SK-MEL-5 (cell line): Measurements from ENCODE around the gene ZNF580. TPM values are rescaled to one million over a fixed set of nuclear protein-coding genes. Genes with fewer than 3 reads are reported as not detected.

Experiments
- DNase-seq: peaks from one replicate; pipeline ENCODE4 v3.0.0-alpha.2; 2016; ENCODE audit warnings: low read depth, low spot score
- in situ Hi-C: cut with HindIII; loops from 2 replicates; pipeline ENCODE4 v1.10.0; 2016; ENCODE audit warnings: low sequenced_read_pairs, high pct_unique_total_duplicates, low pct_unique_long_range_greater_than_20kb
- total RNA-seq: library from RNA; depleted of rRNA; stranded (reverse); fragments of >200 nt; shearing (Covaris generic); gene quantifications from 2 replicates; pipeline ENCODE4 v1.2.3, GENCODE V29; 2014

Gene ZNF580
- total RNA-seq, 1 experiment from 2014 or later = 4.0 TPM

- in situ Hi-C loops = no loop called here
- DNase-seq = no peak
Observed at GRCh38 chr19:55650602-55651230, 9.9 kb downstream of the ZNF580 start.

DNA sequence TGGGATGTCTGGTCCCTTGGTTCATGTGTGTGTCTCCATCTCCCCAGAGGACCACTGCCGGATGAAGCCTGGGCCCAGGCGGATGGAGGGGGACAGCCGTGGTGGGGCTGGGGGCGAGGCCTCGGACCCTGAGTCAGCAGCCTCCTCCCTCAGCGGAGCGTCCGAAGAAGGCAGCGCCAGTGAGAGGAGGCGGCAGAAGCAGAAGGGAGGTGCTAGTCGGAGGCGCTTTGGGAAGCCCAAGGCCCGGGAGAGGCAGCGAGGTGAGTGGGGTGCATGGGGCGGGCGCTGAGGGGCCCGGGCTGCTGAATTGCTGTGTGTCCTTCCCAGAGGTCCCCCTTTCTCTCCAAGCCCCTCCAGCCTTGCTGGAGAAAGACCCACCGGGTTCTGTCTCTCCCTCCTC is 10.4 kb downstream of the ZNF580 start:
- in situ Hi-C loops = no loop called here
- no peak for DNase-seq

- in situ Hi-C loops = no loop called here
- no peak for DNase-seq
Observed at GRCh38 chr19:55652311-55653128, 11.7 kb downstream of the ZNF580 start.

DNA sequence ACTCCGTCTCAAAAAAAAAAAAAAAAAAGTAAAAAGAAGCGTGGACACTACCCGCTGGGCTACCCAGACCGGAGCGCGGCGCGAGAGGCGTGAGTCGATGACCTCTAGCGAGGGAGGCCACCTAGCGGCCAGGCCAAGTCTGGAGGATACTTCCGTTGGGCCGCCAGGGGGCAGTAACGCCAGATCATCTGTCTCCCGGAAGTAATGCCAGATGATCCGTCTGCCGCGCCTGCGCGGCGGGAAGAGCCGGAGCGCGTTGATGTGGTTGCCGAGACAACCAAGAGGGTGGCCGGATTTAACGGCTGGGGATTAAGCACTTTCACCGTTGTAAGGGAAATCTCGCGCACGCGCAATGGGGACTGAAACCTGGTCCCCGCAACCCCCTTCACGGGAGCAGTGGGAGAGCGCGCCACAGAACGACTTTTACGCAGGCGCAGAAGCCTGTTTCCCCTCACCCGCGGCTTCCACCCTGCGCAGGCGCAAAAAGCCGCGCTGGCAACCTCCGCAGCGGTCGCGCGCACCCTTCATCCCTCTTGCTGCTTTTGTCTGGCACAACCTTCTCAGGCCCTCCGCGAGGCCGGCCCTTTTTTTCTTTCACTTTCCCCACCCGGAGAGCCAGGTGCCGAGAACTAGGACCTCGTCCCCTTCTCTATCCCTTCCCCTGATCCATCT is 13.0 kb downstream of the ZNF580 start:
- DNase-seq = peak; percentile 97
- in situ Hi-C loops = no loop called here

- in situ Hi-C loops = no loop called here
- peak; percentile 99 for DNase-seq
Observed at GRCh38 chr19:55654323-55654867, 13.6 kb downstream of the ZNF580 start.

GRCh38 chr19:55654868-55655647 is 14.3 kb downstream of the ZNF580 start, which contains the start of gene U2AF2:
TSS of gene U2AF2 (plus strand) at chr19:55655035. CDS start at chr19:55655105, 70 bp downstream.
- peak; percentile 88 for DNase-seq
- in situ Hi-C loops = no loop called here

DNA sequence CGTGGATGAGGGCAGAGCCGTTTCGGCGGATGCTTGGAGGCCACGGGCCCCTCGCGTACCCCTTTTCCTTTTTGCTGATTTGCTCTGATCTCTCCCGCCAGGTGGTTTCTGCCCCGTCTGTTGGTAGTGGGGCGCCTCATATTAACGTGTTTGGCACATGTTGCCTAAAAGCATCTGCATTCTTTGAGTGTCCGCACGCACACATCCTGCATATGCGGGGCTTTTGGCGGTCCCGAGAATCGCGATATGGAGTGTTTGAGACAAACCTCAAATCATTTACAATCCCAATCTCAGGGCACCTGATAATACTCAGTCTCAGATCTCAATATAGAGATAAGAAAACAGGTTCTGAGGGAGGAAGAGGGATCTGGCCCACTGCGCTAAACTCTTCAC is 14.8 kb downstream of the ZNF580 start:
- no peak for DNase-seq
- in situ Hi-C loops = no loop called here

DNA sequence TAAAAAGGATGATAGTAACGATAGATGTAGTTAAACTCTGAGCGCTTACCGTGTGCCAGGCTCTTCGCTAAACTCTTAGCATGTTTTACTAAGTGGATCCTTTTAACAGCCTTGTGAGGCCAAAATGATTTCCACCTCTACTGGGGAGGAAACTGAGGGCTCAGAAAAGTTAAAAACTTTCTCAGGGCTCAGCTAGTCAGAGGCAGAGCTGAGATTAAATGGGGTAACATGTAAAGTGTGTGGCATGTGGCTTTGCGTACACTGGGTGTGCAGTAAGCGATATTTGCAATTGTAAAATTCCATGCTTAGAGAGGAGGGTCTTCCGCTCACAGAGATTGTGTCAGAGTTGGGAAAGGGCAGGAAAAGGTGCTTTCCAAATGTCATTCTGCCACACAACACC is 15.8 kb downstream of the ZNF580 start:
- DNase-seq = no peak
- in situ Hi-C loops = no loop called here

- no peak for DNase-seq
- in situ Hi-C loops = no loop called here
Observed at GRCh38 chr19:55656988-55657747, 16.4 kb downstream of the ZNF580 start.

GRCh38 chr19:55658846-55659459 is 18.2 kb downstream of the ZNF580 start:
- no peak for DNase-seq
- in situ Hi-C loops = no loop called here

DNA sequence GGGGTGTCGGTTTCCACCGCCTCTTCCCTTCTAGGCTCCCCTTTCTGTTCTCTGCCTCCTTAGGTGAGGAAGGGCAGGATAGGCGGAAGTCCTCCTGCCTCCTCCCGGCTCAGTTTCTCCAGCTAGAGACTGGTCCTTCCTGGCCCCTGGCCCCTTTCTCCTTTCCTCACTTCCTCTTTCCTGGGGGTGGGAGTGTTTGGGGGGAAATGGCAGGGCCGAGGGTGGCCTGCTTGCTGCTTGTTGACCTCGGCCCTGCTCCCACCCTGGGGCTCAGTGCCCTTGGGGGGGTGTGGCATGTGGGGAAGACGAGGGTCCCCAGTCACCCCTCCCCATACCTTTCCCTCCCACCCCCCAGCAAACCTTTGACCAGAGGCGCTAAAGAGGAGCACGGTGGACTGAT is 19.0 kb downstream of the ZNF580 start:
- no peak for DNase-seq
- in situ Hi-C loops = no loop called here

GRCh38 chr19:55660404-55660803 is 19.6 kb downstream of the ZNF580 start:
- in situ Hi-C loops = no loop called here
- no peak for DNase-seq

GRCh38 chr19:55660991-55661390 is 20.2 kb downstream of the ZNF580 start:
- DNase-seq = no peak
- in situ Hi-C loops = no loop called here

DNA sequence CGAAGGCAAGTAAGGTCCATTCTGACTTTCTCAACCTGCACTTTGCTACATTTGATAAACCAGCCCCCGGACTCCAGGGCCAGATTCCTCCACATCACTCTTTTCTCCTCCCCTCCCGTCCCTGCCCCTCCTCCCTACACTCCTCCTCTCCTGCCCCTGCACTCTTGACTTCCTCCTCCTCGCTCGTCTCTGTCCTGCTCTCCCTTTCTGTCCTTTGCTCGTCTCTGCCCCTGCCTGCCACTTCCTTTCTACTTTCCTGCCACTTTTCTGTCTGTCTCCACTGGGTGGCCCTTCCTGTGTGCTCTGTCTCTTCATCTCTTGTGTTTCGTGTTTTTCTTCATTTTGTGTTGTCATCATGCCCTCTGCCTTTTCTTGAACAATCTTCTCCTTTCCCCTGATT is 21.0 kb downstream of the ZNF580 start:
- in situ Hi-C loops = no loop called here

DNA sequence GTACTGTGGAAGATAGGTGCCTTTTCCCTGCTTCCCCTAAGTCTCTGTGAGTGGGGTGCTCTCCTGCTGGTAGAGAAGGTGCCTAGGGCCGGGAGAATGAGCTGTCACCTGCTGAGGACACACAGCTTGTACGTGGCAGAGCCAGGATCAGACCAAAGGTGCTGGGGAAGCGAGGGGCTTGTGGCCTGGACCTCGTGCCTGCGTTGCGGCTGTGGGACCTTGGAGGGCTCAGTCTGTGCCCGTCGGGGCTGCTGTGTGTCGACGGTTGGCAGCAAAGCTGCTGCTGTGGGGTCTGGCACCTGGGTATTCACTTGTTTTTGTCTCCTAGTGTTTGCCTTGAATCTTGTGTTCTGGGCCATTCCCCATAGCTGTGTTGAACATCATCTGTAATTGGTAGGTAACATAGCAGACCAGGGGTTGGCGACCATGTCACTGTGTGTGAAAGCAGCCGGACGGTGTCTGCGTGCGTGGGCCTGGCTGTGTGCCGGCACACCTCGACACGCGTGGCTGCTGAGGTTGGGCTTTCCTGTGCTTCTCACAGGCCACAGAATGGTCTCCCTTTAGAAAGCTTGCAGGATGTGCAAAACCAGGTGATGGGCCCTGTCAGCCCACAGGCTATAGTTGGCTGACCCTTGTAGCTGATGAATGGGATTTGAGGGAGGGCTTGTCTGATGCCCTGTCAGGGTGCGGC is 23.2 kb downstream of the ZNF580 start:
- in situ Hi-C loops = no loop called here
- DNase-seq = no peak

More for the DNA sequence above, 21.0 kb downstream of the ZNF580 start:
- no peak for DNase-seq

DNA sequence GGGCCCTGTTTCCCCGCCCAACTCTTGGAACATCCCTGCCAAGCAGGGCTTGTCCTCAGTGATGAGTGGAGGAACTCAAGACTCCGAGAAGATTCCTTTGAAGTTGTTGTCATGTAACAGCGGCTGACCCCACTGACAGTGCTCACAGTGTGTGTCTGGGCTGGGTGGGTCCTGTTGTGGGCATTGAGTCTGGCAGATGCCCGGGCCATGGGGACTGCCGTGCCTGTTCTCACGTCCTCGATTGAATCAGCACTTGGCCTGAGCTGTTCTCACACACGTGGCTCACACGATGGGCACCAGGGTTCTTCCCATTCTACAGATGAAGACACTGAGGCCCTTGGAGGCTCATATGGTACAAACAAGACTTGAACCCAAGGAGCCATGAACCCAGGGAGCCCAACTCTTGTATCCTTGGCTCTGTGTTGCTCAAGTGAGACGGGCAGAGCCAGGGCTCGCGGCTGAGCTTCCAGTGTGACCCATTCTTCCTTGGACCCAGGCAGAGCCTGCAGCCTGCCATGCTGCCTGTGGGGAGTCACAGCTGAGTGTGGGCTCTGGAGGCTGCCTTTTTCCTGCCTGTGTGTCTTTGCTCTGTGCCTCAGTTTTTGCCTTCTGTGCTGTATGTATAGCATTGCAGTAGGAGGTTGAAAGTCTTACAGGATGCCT is 25.7 kb downstream of the ZNF580 start:
- in situ Hi-C loops = no loop called here
- DNase-seq = no peak
